H7 (cell line): ENCODE data around the gene ENHO. TPM values are rescaled to one million over a fixed set of nuclear protein-coding genes. Genes with fewer than 3 reads are reported as not detected.

Experiments
- DNase-seq: peaks from one replicate; pipeline ENCODE4 v3.0.0; 2012
- H3K27me3 ChIP-seq: 2 replicates; pipeline ENCODE4 v1.6.0; 2011; ENCODE audit warnings: mild to moderate bottlenecking, low read length; ENCODE audit not compliant: control insufficient read depth, insufficient read depth
- H3K36me3 ChIP-seq: replicated peaks from 2 replicates; pipeline ENCODE4 v1.5.1; 2011; ENCODE audit warnings: low read length; ENCODE audit not compliant: control insufficient read depth, insufficient read depth
- H3K4me3 ChIP-seq: 2 replicates; pipeline ENCODE4 v1.5.1; 2011; ENCODE audit warnings: low read depth, mild to moderate bottlenecking, control low read depth, low read length, moderate library complexity; ENCODE audit not compliant: insufficient read depth
- total RNA-seq: library from RNA; depleted of rRNA; stranded (reverse); fragments of >200 nt; shearing (Covaris generic); gene quantifications from 2 replicates; pipeline ENCODE4 v1.2.3, GENCODE V29; 2014

Gene ENHO
- total RNA-seq, 1 experiment from 2014 or later: 33.3 TPM

GRCh38 chr9:34559624-34560455 lies 37.0 kb upstream of the ENHO start:
- Histone ChIP-seq H3K36me3 (no peaks in the 10 kb centered on the region), H3K27me3 (peaks cover 2% of the 10 kb centered on the region; the same call in 1 of the 2 replicates), H3K4me3 (no peak overlapping the region)
- DNase-seq: peak; percentile 87

DNA sequence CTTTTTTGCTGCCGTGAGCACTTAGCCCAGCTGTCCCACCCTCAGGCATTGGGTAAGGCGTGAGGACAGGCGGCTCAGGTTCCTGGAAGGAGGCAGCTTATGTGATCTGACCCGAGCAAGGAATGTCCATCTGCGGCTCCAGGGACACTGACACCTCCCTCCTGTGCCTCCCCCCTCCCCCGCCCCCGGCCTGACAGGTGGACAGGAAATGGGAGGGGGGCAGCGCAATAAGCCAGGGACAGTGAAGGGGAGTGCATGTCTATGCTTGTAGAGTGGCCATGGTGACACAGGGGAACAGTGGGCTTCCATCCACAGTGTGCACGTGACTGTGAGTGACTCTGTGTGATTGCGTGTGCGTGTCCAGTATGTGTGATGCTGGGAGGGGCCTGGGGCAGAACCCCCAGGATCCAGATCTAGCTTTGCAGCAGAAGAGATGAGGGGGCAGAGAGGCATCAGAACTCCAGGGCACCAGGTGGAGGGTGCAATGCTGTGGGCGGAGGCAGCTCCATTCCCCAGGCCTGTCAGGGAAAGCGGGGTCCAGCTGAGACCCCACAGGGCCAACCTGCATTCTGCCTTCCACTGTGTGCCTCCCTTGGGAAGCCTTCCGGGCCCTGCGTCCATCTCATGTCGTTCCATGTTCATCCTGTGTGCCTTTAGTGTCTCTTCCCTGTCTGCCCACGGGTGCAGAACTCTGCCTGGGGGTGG lies 36.3 kb upstream of the ENHO start:
- H3K36me3 ChIP-seq: no peaks in the 10 kb centered on the region
- peaks cover 2% of the 10 kb centered on the region; the same call in 1 of the 2 replicates for H3K27me3 ChIP-seq
- peak; percentile 76 for DNase-seq
- H3K4me3 ChIP-seq: no peak overlapping the region

GRCh38 chr9:34558364-34558763 lies 35.6 kb upstream of the ENHO start:
- Histone ChIP-seq H3K4me3 (no peak overlapping the region), H3K36me3 (no peaks in the 10 kb centered on the region), H3K27me3 (peaks cover 2% of the 10 kb centered on the region; the same call in 1 of the 2 replicates)
- DNase-seq: no peak

DNA sequence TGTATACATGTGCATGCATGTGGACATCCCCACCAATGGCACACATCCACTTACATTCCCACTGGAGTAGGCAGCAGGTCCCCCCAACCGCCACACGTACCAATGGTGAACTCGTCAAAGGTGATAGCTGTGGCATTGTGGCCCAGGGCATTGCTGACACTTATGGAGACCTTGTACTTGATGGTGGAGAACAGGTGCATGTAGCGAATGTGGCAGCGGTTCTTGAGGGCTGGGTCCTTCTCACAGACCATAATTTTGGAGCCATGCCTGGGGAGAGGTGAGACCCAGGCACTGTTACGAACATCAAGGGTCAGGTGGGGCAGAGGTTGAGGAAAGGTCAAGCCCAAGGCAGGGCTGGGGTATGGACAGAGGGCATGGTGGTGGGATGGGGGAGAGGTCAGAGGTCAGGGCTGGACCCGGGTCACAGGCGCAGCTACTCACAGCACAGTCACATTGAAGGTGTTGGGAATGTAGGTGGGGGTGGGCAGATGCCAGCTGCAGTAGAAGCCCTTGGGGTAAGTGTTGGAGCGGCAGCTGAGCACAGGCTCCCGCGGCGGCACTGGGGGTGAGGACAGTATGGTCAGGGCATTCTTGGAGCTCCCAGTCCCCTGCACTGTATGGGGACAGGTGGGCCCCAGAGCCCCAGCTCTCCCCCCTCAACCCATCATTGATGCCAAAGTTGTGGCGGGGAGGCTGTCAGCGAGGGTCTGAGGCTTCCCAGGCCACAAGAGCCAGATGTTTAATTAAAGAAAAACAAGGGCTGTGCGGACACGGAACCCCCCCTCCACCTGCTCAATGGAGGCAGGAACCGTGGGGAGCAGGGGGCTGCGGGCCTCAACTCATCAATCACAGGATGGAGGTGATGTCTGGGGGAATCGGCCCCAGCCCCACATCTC lies 34.9 kb upstream of the ENHO start:
- DNase-seq: peak; percentile 58
- peaks cover 2% of the 10 kb centered on the region; the same call in 1 of the 2 replicates for H3K27me3 ChIP-seq
- no peak overlapping the region for H3K4me3 ChIP-seq
- no peaks in the 10 kb centered on the region for H3K36me3 ChIP-seq

- H3K27me3 ChIP-seq: peaks cover 2% of the 10 kb centered on the region; the same call in 1 of the 2 replicates
- peak; percentile 44 for DNase-seq
- H3K4me3 ChIP-seq: no peak overlapping the region
- H3K36me3 ChIP-seq: no peaks in the 10 kb centered on the region
Measured at GRCh38 chr9:34556949-34557348, 34.2 kb upstream of the ENHO start.

DNA sequence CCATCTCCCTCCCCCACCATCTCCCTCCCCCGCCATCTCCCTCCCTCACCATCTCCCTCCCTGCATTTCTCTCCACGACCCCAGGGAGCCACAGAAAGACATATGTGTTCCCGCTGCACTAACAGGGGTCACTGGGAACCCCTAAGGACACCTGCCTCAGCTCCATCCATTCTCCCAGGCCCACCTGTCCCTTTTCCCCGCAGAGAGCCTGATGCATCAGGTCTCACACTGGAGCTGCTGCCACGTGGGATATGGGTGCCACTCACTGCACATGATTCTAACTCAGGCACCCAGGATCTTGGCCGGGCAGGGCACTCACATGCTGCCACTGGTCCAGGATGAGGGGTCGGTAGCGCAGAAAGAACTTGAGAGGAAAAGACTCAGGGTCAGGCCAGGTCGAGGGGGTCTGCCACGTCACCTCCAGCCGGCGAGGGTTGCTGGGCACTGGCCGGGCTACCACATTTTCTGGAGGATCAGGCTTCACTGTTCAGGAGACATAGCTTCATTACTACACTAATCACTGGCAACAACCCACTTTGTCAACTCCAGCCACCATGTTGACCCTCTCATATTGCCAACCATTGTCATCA lies 33.2 kb upstream of the ENHO start:
- Histone ChIP-seq H3K4me3 (no peak overlapping the region), H3K27me3 (peaks cover 2% of the 10 kb centered on the region; the same call in 1 of the 2 replicates), H3K36me3 (no peaks in the 10 kb centered on the region)
- peak; percentile 70 for DNase-seq

DNA sequence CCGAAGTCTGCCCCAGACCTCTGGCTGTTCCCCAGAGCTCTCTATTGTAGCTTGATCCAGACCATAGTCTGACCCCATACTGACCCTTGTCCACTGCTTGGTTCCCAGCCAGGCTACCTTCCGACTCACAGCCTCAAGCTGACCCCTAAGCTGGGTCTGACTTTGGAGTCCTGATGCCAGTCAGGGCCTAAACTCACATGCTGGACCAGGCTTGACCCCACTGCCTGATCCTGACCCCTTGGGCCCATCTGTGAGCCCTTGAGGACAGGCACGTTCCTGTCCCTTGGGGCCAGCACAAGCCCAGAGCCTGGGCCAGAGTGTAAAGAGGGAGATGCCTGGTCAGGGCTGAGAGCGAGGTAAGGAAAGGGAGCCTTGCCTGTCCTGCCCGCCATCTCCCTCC lies 32.7 kb upstream of the ENHO start:
- no peaks in the 10 kb centered on the region for H3K36me3 ChIP-seq
- DNase-seq: no peak
- H3K4me3 ChIP-seq: no peak overlapping the region
- H3K27me3 ChIP-seq: peaks cover 2% of the 10 kb centered on the region; the same call in 1 of the 2 replicates

DNA sequence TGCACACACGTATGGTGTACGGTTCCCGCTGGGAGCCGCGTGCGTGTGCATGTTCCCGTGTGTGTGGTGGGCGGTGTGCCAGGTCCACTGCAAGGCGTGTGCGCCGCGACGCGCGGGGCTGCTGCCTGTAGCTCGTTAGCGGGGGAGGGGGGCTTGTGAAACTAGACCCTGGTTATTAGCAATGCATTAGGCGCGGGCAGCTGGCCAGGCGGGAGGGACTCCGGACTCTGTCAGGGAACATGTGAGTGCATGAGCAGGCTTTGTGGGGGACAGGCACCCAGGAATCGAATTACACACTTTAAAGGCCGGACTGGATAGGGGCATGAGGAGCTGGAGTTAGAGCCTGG lies 32.2 kb upstream of the ENHO start:
- H3K27me3 ChIP-seq: peaks cover 2% of the 10 kb centered on the region; the same call in 1 of the 2 replicates
- peak; percentile 69 for DNase-seq

GRCh38 chr9:34554211-34555001 lies 31.6 kb upstream of the ENHO start:
- H3K36me3 ChIP-seq: no peaks in the 10 kb centered on the region
- no peak overlapping the region for H3K4me3 ChIP-seq
- peak; percentile 74 for DNase-seq
- peaks cover 2% of the 10 kb centered on the region; the same call in 1 of the 2 replicates for H3K27me3 ChIP-seq

More for the DNA sequence above, 32.2 kb upstream of the ENHO start:
- Histone ChIP-seq H3K4me3 (no peak overlapping the region), H3K36me3 (no peaks in the 10 kb centered on the region)

DNA sequence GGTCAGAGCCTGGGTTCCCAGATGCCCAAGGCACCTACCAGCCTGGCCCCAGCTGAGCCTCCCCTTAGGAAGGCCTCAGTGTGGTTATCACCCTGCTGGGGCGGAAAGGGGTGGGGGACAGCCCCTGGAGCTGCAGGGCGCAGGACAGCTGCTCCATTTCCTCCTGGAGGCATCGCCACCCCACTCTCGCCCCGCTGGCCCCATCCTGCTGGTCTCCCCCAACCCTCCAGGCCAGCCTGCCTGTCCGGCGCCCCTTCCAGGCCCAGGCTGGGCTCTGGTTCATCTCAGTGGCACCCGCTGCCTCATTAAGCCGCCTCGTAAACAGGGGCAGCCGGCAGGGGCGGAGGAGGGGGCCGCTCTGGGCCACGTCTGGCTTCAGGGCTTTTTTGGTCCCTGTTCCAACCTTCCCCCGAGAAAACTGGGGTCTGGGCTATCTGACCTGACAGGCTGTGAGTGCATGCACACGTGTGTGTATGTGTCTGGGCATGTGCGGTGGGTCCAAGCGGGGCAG lies 30.8 kb upstream of the ENHO start:
- no peaks in the 10 kb centered on the region for H3K36me3 ChIP-seq
- no peaks in the 10 kb centered on the region for H3K27me3 ChIP-seq
- peak; percentile 65 for DNase-seq
- H3K4me3 ChIP-seq: no peak overlapping the region

- H3K27me3 ChIP-seq: no peaks in the 10 kb centered on the region
- DNase-seq: no peak
- H3K4me3 ChIP-seq: no peak overlapping the region
- no peaks in the 10 kb centered on the region for H3K36me3 ChIP-seq
Measured at GRCh38 chr9:34552986-34553385, 30.2 kb upstream of the ENHO start.

DNA sequence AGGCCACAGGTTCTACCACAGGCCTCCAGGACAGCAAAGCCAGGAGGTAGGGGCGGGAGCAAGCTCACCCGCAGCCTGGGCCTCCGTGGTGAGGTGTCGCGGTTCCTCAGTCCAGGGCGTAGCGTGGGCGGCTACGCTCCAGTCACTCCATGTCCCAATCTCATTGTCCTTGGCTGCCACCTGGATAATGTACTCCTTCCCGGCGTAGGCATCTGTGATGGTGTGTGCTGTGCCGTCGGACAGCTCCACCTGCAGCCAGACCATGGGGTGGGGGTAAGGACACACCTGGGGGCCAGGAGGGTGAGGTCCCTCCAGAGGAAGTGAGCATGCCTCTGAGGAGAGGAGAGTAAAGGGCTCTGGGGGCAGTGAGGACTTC lies 29.8 kb upstream of the ENHO start:
- Histone ChIP-seq H3K36me3 (no peaks in the 10 kb centered on the region), H3K4me3 (no peak overlapping the region), H3K27me3 (no peaks in the 10 kb centered on the region)
- no peak for DNase-seq
